ENCODE results near the gene SNX9. TPM values are rescaled to one million over a fixed set of nuclear protein-coding genes. Genes with fewer than 3 reads are reported as not detected.

SNX9 gene
- total and polyA plus RNA-seq, 2 of the 8 experiments (the other 6 are each of a cell fraction or from before 2014, with no cell fraction given): 11.8 to 23.2 TPM

DNA sequence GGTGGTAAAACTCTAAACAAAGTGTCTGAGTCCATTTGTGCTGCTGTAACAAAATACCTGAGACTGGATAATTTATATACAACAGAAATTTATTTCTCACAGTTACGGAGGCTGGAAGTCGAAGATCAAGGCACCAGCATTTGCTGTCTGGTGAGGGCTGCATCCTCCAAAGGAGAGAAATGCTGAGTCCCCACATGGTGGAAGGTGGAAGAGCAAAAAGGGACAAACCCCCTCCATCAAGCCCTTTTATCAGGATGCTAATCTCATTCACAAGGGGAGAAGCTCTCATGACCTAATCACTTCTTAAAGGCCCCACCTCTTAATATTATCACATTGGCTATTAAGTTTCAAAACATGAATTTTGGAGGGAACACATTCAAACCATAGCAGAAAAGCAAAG lies 102.7 kb downstream of the SNX9 start (continued):
- TF ChIP-seq, protein P1, sequence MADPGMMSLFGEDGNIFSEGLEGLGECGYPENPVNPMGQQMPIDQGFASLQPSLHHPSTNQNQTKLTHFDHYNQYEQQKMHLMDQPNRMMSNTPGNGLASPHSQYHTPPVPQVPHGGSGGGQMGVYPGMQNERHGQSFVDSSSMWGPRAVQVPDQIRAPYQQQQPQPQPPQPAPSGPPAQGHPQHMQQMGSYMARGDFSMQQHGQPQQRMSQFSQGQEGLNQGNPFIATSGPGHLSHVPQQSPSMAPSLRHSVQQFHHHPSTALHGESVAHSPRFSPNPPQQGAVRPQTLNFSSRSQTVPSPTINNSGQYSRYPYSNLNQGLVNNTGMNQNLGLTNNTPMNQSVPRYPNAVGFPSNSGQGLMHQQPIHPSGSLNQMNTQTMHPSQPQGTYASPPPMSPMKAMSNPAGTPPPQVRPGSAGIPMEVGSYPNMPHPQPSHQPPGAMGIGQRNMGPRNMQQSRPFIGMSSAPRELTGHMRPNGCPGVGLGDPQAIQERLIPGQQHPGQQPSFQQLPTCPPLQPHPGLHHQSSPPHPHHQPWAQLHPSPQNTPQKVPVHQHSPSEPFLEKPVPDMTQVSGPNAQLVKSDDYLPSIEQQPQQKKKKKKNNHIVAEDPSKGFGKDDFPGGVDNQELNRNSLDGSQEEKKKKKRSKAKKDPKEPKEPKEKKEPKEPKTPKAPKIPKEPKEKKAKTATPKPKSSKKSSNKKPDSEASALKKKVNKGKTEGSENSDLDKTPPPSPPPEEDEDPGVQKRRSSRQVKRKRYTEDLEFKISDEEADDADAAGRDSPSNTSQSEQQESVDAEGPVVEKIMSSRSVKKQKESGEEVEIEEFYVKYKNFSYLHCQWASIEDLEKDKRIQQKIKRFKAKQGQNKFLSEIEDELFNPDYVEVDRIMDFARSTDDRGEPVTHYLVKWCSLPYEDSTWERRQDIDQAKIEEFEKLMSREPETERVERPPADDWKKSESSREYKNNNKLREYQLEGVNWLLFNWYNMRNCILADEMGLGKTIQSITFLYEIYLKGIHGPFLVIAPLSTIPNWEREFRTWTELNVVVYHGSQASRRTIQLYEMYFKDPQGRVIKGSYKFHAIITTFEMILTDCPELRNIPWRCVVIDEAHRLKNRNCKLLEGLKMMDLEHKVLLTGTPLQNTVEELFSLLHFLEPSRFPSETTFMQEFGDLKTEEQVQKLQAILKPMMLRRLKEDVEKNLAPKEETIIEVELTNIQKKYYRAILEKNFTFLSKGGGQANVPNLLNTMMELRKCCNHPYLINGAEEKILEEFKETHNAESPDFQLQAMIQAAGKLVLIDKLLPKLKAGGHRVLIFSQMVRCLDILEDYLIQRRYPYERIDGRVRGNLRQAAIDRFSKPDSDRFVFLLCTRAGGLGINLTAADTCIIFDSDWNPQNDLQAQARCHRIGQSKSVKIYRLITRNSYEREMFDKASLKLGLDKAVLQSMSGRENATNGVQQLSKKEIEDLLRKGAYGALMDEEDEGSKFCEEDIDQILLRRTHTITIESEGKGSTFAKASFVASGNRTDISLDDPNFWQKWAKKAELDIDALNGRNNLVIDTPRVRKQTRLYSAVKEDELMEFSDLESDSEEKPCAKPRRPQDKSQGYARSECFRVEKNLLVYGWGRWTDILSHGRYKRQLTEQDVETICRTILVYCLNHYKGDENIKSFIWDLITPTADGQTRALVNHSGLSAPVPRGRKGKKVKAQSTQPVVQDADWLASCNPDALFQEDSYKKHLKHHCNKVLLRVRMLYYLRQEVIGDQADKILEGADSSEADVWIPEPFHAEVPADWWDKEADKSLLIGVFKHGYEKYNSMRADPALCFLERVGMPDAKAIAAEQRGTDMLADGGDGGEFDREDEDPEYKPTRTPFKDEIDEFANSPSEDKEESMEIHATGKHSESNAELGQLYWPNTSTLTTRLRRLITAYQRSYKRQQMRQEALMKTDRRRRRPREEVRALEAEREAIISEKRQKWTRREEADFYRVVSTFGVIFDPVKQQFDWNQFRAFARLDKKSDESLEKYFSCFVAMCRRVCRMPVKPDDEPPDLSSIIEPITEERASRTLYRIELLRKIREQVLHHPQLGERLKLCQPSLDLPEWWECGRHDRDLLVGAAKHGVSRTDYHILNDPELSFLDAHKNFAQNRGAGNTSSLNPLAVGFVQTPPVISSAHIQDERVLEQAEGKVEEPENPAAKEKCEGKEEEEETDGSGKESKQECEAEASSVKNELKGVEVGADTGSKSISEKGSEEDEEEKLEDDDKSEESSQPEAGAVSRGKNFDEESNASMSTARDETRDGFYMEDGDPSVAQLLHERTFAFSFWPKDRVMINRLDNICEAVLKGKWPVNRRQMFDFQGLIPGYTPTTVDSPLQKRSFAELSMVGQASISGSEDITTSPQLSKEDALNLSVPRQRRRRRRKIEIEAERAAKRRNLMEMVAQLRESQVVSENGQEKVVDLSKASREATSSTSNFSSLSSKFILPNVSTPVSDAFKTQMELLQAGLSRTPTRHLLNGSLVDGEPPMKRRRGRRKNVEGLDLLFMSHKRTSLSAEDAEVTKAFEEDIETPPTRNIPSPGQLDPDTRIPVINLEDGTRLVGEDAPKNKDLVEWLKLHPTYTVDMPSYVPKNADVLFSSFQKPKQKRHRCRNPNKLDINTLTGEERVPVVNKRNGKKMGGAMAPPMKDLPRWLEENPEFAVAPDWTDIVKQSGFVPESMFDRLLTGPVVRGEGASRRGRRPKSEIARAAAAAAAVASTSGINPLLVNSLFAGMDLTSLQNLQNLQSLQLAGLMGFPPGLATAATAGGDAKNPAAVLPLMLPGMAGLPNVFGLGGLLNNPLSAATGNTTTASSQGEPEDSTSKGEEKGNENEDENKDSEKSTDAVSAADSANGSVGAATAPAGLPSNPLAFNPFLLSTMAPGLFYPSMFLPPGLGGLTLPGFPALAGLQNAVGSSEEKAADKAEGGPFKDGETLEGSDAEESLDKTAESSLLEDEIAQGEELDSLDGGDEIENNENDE (IDR thresholded peaks at IDR 0.05; ENCODE audit: insufficient replicate concordance, low read length): no peak
- TF ChIP-seq CBX8 (IDR thresholded peaks at IDR 0.05; ENCODE audit: borderline replicate concordance, low read depth, low read length) (no peak), SIX5 (IDR thresholded peaks at IDR 0.05; ENCODE audit: low read depth, low read length) (no peak), SP4 (IDR thresholded peaks at IDR 0.05; ENCODE audit: low read length) (no peak), SUZ12 (IDR thresholded peaks at IDR 0.05; ENCODE audit: low read length) (no peak), TAF7 (optimal IDR thresholded peaks at IDR 0.05; ENCODE audit: borderline replicate concordance, low read depth, low read length) (no peak), NRF1 (IDR thresholded peaks at IDR 0.05; ENCODE audit: low read depth, low read length) (no peak), EZH2 (IDR thresholded peaks at IDR 0.05; ENCODE audit: low read depth, low read length, severe bottlenecking) (no peak), JUN (IDR thresholded peaks at IDR 0.05; ENCODE audit: low read depth, low read length) (no peak)

All from H1 (cell line).